Stimulated activated CD8-positive, alpha-beta memory T cell treated with anti-CD3 and anti-CD28 coated beads, Interleukin-12 subunit alpha, Interleukin-12 subunit beta, amount 100 ng/mL, for 4 hours (primary cell): ENCODE results near the gene KIF25.

Source experiments
- DNase-seq: peaks from one replicate; pipeline ENCODE4 v3.0.0-alpha.2; 2020; ENCODE audit warnings: low read depth

Gene KIF25

DNA sequence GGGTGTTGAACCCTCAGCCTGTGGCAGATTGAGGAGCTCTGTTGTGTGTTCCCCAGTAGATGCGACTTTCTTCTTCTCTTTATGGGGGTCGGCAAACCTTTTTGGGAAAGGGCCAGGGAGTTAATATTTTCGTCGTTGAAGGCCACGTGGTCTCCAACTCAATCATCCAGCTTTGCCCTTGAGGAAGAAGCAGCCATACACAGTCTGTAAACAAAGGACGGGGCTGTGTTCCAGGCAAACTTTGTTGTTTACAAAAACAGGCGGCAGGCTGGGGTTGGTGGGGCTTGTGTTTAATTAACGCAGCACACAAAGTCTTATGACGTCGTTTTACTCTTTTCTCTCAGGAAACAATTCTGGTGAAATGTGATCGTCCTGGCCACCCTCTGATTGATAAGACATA is 20.2 kb downstream of the KIF25 start:
- no peak for DNase-seq

DNA sequence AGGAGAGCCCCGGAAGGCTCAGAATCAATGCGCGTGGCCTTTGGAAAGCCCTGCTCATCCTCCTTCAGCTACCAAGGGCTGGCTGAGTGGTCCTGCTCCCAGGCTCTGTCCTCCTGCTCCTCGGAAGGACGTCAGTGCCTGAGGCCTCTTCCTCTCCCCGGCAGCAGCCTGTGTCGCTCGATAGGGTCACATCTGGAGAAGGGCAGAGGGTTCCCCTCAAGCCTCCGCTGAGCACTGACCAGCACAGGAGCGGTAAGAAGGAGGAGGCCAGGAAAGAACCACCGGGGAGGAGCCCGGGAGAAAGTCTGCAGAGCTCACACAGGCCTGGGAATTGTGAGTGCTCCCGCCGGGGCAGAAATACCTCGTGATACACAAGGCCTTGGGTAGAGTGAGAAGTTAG is 21.2 kb downstream of the KIF25 start:
- no peak for DNase-seq

DNA sequence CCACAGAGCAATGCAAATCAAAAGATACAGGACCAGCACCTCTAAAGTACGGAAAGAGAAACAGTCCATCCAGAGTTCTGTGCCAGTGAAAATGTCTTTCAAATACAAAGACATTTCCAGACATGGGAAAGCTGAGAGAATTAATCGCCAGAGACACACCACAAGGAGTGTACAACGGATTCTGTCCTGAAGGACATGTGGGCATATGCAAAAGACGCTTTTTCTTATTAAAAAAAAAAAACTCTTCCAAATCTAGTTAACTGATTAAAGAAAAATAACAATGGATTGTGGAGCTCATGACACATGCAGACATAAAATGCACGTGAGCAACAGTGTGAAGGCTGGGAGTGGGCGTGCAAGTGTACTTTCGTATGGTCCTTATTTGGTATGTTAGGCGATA is 22.8 kb downstream of the KIF25 start:
- no peak for DNase-seq

DNA sequence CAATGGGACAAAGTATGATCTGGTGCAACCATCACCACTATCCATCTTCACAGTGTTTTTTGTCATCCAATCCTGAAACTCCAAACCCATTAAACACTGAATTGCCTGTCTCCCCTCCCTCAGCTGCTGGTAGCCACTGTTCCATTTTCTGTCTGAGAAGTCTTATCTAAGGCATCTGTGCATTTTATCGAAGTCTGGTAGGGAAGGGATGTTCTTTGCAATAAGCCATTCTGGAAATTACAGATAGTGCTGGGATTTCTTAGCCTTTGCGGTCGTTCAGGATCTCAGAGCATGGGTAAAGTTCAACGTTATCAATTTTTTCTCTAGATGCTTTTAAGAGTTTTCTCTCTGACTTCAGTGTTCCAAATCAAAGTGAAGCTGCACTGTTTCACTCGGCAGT is 24.1 kb downstream of the KIF25 start:
- DNase-seq: no peak

DNA sequence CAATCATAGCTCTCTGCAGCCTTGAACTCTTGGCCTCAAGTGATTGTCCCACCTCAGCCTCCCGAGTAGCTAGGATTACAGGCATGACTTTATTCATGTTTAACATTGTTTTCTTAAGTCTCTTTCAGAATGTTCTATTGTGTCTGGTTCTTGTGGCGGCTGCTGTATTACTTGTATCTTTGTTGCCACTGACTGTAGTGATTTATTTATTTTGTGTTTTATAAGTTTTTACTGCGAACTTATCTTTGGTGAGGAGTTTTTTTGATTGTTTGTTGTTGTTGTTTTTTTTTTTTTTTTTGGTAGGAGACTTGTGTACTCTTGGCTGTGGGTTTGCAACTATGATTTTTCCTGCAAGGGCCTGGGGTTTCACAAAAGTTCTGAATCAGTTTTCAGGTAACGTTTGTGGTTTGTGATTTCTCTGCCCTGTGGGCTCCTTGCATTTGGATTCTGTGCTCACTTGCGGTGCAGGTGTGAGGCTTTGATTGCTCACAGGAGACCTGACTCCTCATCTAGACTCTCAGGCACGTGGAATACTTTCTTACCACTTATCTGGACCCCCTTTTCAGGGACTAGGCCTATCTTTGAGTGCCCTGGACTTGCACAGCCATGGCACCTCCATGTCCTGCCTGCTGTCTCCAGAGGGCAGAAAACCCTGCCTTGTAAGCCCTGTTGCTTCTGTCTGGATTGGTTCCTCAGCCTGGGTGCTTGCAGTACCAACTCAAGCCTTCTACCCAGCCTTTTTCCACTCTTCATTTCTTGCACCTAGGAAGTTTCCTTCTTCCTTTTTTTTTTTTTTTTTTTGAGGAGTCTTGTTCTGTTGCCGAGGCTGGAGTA is 25.2 kb downstream of the KIF25 start:
- no peak for DNase-seq

DNA sequence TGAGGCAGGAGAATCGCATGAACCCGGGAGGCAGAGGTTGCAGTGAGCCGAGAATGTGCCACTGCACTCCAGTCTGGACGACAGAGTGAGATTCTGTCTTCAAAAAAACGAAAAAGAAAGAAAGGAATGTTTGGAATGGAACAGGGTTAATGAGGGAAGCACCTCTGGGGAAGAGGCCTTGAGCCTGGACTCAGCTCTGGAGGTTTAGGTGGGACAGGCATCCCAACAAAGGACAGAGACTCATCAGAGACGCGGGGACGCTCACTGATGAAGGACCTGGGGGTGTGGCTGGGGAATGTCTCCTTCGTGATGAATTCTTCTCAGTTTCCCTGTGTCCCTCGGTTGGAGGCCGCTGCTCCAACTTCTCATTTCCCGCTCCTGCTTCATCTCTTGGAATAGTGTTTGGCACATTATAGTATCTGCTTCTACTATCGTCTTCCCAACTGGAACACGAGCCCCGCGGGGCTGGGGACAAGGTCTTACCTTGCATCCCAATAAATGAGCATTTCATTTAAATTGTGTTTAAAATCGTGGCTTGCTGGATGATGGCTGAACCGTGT is 27.6 kb downstream of the KIF25 start:
- DNase-seq: no peak

DNA sequence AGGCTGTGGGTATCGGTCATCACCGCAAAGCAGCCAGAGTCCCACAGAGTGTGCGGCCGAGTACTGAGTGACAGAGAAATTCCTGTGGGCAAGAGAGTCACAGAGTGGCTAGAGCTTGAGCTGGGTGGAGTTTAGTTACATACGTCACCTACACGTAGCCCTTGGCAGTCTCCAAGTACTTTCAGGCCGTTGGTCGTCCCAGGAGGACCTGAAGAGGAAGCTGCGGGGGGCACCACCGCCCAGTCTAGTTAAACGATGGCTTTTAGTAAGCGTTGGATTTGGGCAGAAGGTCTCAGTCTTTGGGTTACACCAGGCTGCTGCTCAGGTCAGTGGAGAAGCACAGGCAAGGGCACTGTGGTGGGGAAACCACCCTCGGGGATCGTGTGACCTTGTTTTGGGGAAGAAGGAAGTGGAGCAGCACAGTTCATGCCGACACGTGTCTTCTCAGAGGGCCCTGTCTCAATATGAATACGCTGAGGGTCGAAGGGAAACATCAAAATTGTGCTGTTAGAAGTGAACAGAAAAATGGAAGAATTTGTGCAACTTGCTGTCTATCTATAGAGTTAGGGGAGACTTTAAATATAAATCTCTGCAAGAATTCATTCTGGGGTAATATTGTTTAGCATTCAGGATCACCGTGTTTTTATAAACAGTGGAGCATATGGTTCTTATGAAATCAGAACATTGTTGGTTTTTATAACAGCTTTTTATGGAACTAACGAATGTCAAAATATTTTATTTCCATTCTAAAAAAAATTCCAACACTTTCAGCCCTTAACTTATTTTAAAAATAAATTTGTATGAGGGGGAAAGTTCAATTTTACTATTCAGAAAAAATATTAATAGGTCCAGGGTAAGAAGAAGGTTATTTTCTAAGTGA is 28.6 kb downstream of the KIF25 start:
- DNase-seq: no peak

DNA sequence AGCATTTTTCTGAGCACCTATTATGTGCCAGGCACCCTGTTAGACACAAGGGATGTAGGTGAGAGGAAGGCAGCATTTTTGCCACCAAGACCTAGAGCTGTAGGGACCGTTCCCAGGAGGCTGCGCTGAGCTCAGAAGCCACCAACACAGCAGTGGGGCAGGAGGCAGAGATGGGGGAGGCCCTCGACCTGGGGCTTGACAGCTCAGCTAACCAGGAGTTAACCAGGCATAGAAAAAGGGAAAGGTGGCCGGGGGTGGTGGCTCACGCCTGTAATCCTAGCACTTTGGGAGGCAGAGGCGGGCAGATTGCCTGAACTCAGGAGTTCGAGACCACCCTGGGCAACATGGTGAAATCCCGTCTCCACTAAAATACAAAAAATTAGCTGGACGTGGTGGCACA is 29.5 kb downstream of the KIF25 start:
- no peak for DNase-seq

DNA sequence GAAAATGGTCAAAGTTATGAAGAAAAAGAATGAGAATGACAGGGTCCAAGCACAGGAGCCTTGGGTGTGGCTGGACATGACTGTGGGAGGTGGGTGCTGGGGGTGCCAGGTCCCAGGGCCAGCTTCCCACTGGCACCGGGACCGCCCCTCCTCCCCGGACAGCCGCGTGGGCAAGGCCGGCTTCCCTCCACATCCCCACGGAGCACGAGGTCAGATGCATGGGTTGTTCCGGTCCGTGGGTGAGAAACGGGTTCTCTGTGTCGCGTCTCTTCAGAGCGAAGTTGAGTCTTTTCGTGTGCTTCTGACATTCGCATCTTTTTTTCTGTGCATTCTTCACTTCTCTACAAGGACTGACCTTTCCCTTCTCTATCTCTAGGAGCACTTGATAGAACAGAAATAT is 30.1 kb downstream of the KIF25 start:
- no peak for DNase-seq

DNA sequence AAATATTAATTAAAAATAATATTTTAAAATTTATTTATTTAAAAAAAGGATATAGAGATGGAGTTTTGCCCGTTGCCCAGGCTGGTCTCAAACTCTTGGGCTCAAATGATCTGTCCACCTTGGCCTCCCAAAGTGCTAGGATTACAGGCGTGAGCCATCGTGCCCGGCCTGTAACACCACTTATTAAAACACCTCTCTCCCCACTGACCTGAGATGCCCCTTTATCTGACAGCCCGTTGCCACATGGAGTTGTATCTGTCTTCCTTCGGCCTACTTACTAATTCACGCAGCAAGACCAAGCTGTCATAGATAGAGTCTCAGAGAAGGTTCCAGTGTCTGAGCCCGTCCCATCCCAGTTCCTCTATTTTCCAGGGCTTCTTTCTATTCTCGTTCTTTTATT is 30.7 kb downstream of the KIF25 start:
- DNase-seq: no peak

DNA sequence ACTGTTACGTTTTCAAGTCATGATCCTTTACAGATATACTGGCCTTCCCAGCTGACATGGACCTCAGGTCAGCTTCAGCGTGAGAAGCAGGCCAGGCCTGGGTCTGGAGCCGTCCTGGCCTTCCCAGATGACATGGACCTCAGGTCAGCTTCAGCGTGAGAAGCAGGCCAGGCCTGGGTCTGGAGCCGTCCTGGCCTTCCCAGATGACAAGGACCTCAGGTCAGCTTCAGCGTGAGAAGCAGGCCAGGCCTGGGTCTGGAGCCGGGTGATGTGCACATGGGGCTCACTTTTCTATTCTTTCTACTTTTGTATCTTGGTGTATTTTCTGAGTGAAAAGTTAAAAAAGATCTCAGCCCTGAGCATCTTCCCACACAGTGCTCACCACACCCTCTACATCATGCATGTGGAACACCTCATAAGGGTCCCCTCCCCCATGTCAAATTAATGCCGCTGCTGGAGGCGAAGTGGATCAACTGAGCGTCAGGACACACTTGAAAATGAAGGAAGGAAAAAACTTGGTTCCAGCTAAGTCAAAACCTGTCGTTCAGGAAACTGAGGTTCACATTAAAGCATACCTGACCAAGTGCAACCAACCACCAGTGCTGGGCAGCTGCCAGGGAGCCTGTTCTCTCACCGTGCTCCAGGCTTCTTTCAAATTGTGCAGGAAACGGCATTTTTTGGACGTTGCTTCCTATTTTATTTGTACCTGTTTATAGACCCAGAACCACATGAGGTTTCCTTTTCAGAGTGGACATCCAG is 32.2 kb downstream of the KIF25 start:
- DNase-seq: no peak

DNA sequence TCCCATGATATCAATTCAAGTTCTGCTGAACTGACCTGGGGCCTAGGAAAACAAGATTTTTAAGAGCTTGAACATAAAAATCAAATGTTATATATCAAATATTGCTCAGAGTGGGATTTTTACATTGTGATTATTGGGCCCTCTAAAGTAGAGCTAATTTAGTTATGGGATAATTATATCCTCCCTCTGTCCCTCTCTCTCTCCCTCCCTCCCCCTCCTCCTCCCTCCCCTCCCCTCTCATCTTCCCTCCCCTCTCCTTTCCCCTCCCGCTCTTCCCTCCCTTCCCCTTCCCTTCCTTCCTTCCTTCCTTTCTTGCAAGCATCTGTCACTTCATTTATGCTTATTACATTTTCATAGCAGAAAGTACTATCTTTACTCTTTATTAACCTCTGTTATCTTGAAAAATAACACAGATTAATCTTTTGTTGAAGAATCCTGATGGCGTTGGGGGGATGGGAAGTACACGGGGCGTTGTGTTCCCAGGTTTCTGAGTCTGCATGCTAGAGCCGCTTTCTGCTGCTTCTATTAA is 32.8 kb downstream of the KIF25 start:
- DNase-seq: no peak

DNA sequence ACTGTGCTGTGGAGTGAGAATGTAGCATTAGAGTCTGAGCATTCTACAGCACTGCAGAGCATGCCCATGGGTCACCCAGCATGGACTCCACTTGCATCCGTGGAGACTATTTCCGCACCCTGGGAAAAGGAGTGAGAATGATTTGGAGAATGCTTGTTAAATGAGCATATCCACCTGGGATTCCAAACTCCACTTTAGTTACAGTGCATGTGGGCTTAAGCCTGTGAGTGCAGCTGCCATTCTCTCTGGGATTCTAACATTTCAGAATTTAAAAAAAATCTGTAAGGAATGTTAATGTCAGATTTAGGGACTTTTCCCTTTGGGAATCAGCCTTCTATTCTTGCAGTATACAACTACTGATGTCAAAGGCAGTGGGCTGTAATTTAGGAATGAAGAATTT is 33.4 kb downstream of the KIF25 start:
- no peak for DNase-seq

DNA sequence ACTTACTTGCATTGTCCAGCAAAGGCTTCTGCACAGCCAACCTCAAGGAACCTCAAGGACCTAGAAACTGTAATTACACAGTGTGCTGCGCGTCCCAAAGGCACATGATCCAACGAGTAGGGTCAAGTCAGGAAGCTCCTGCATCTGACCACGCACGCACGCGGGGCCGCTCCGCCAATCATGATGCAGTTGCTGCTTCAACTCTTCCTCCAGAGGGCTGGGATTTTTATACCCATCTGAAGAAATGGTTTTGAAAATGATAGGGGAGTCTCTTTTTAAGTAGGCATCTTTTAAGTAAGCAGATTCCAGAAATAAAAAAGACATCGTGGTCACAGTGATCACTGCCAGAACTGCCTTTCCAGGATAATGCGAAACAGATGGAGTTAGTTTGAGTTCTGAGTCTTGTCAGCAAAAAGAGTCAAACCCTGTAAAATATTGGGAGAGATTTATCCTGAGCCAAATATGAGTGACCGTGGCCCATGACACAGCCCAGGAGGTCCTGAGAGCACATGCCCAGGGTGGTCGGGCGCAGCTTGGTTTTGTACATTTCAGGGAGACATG is 34.0 kb downstream of the KIF25 start:
- no peak for DNase-seq

DNA sequence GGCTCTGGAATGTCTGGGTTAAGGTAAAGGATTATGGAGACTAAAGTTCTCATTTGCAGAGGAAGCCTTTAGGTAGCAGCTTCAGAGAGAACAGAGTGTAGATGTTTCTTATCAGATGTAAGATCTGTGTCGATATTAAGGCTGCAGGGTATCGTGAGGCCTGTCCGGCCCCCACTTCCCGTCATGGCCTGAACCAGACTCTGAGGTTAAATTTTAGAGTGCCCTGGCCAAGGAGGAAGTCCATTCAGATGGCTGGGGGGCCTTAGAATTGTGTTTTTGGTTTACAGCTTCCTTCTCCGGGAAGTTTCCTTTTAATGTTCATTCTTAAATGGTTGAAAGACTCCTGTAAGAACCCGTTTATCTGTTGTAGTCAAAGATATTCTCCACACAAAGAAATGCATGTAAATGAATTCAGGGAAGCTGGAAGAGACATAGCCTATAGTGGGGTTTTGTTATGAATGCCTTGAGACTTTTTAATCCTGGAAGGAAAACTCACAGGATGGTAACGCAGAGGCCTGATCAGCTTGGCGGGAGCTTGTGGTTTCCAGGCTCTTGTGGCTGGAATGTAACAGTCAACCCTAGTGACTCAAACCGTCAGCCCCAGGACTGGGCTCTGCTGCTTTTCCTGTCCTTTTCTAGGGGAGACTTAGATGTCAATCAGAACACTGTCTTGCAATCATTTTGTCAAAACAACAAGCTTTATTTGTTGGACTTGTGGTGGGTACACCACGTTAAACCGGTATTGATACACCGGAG is 34.7 kb downstream of the KIF25 start:
- no peak for DNase-seq

DNA sequence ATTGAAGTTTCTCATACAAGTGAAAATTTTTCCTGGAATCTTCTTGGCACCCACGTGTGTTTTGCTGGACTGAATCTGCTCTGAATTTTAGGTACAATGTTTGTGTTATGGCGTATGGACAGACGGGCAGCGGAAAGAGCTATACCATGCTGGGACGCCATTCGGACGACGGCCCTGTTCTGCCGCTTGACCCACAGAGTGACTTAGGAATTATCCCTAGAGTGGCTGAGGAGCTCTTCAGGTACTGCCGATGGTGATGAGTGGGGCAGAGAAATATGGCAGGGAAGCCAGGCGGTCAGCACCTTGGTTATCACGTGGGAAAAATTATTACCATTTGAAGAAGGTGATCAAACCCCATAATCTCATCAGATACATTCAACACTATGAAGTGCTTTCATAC is 36.3 kb downstream of the KIF25 start:
- no peak for DNase-seq

DNA sequence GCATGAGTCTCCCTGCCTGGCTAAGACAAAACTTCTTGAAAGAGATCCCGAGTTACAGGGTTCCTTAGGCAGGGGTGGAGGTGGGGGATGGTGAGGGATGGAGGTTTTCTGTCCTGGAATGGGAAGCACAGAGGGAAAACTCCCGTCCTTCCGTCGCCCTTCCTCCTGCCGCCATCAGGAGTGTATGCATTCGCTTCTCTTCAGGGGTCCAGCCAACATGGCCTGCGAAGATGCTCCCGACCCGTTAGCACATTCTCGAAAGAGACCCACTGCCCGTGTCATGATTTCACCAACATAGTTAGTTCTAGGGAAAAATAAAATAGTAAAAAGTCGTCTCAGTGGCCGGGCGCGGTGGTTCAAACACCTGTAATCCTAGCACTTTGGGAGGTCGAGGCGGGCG is 37.1 kb downstream of the KIF25 start:
- DNase-seq: no peak

DNA sequence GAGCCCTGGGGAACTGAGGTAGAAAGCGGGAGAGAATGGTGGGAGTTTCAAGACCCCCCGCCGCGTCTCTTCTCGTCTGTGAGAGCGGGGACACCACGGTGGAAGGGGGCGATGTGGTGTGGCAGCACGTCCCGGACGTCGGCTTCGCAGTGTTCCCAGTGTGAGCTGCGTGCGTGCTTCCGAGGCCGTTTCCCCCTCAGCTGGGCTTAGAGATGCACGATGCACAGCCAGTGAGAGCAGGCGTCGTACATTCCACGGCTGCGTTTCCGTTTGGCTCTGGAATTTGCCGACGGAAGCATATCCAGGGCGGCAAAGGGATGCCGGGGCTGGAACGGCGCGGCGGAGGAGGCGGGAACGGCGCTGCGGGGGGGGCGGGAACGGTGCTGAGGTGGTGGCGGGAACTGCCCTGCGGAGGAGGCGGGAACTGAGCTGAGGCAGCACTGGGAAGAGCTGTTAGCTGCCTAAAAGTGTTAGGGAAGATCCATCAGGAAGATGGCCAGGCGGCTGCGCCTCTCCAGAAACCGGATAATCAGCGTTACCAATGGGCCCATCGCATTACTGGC is 37.7 kb downstream of the KIF25 start:
- no peak for DNase-seq

DNA sequence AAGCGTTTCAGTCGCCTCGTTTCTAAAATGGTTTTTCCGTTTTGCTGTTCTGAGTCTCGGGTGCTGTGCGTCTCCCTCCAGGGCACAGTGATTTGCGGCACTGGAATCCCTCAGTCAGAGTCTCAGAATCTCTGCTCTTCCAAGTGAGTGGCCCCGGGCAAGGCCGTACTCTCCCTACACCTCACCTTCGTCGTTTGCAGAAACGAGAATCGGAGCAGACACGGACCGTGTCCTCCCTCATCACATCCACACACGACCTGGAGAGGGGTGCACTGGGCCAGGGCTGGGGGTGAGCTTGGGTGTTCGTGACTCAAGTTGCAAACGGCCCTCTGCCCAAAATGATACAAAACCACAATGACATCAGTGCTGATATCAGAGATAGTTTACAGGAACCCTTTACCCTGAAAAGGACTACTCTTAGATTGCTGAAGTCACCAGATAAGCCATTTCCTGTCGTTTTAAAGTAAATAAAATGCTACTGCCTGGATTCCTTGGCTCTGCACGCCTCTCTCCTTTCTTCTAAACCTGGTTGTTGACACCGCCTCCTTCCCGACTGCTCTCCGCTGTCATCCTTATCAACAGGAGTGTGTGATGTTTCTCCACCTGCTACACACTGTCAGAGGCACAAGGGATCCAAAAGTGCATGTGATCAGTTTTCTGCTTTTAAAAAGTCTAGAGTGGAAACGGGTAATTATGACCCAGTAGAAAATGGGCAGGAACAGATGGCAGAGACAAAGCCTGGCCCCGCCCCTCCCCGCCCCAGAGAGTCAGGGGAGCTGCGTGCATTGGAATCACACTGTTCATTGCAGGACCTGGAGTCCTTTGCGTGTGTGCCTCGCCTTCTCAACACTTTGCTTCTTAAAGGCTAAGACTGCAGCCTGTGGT is 38.4 kb downstream of the KIF25 start:
- DNase-seq: no peak

DNA sequence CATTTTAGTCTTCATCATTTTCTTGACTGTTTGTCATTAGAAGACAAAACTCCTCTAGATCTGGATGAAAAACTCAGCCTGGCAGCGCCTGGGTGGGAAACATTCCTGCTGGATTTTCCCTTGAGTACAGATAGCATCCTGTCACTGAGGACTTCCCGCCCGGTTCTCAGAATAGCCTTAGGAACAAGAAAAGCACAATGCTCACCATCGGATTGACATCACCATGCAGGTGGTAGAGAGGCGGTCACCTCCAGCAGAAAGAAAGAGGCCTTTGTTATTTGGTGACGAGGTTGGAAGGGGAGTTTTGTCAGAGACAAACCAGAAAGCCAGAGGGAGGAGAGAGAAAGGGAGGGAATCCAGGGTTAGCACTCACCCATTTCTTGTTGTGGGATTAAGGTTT is 39.8 kb downstream of the KIF25 start:
- DNase-seq: no peak
